MM.1S (cell line): ENCODE data around the gene IL11RA.

Experiments
- DNase-seq: peaks from one replicate; pipeline ENCODE4 v3.0.0-alpha.2; 2015
- H2AFZ ChIP-seq: fragments of 300-600 bp; sonication (generic); 2 replicates; pipeline ENCODE4 v1.6.0; 2016; ENCODE audit warnings: antibody characterized with exemption, low read length
- H3F3A ChIP-seq: fragments of 300-600 bp; sonication (generic); 2 replicates; pipeline ENCODE4 v1.6.1; 2016; ENCODE audit warnings: mild to moderate bottlenecking, antibody characterized with exemption, low read length, moderate library complexity, mixed read lengths; ENCODE audit not compliant: insufficient read depth
- H3K27ac ChIP-seq: fragments of 300-600 bp; sonication (generic); 2 replicates; pipeline ENCODE4 v1.5.1; 2016; ENCODE audit warnings: mild to moderate bottlenecking, low read length
- H3K27me3 ChIP-seq: fragments of 300-600 bp; sonication (generic); replicated peaks from 2 replicates; pipeline ENCODE4 v1.6.0; 2016; ENCODE audit warnings: low read length; ENCODE audit not compliant: insufficient read depth
- H3K36me3 ChIP-seq: fragments of 300-600 bp; sonication (generic); replicated peaks from 2 replicates; pipeline ENCODE4 v1.6.1; 2016; ENCODE audit warnings: mild to moderate bottlenecking, low read length, mixed read lengths; ENCODE audit not compliant: insufficient read depth
- H3K4me1 ChIP-seq: fragments of 300-600 bp; sonication (generic); 2 replicates; pipeline ENCODE4 v1.6.1; 2016; ENCODE audit warnings: low read length, mixed read lengths
- H3K4me2 ChIP-seq: fragments of 300-600 bp; sonication (generic); 2 replicates; pipeline ENCODE4 v1.6.0; 2016; ENCODE audit warnings: low read depth, low read length
- H3K4me3 ChIP-seq: fragments of 300-600 bp; sonication (generic); 2 replicates; pipeline ENCODE4 v1.5.1; 2016; ENCODE audit warnings: low read length, mixed read lengths
- H3K79me2 ChIP-seq: fragments of 300-600 bp; sonication (generic); 2 replicates; pipeline ENCODE4 v1.6.1; 2016; ENCODE audit warnings: mixed run types, low read length, mixed read lengths
- H3K9ac ChIP-seq: fragments of 300-600 bp; sonication (generic); 2 replicates; pipeline ENCODE4 v1.6.1; 2016; ENCODE audit warnings: low read length, mixed read lengths
- H3K9me2 ChIP-seq: fragments of 300-600 bp; sonication (generic); replicated peaks from 2 replicates; pipeline ENCODE4 v1.6.1; 2016; ENCODE audit warnings: mild to moderate bottlenecking, low read length, mixed read lengths; ENCODE audit not compliant: insufficient read depth
- H3K9me3 ChIP-seq: fragments of 300-600 bp; sonication (generic); replicated peaks from 2 replicates; pipeline ENCODE4 v1.6.1; 2016; ENCODE audit warnings: mild to moderate bottlenecking, low read length, mixed read lengths; ENCODE audit not compliant: insufficient read depth
- H4K20me1 ChIP-seq: fragments of 300-600 bp; sonication (generic); 2 replicates; pipeline ENCODE4 v1.6.1; 2016; ENCODE audit warnings: mild to moderate bottlenecking, low read length, moderate library complexity, mixed read lengths; ENCODE audit not compliant: insufficient read depth
- CTCF ChIP-seq: fragments of 300-600 bp; sonication (generic); IDR thresholded peaks from 2 replicates; pipeline ENCODE4 v1.5.1; 2016; ENCODE audit warnings: antibody characterized with exemption, low read length, mixed read lengths
- EZH2 ChIP-seq: fragments of 300-600 bp; sonication (generic); optimal IDR thresholded peaks from 2 replicates; pipeline ENCODE3; 2017; ENCODE audit warnings: low read depth, mild to moderate bottlenecking, antibody characterized with exemption, low read length, mixed read lengths
- EZH2phosphoT487 ChIP-seq: fragments of 300-600 bp; sonication (generic); IDR thresholded peaks from 2 replicates; pipeline ENCODE4 v1.6.1; 2018; ENCODE audit warnings: antibody characterized with exemption, low read length

IL11RA gene

GRCh38 chr9:34690983-34691935 lies 39.3 kb downstream of the IL11RA start, which contains the start of gene CCL19:
Gene CCL19 (minus strand): TSS chr9:34691276. CDS start chr9:34691139, 137 bp downstream.
- Histone ChIP-seq H3K27ac (no peak within 1 kb of the TSS), H3K36me3 (no peaks in the 10 kb centered on the region), H3K4me3 (no peak within 1 kb of the TSS), H3K9me3 (no peaks in the 10 kb centered on the region), H3K4me1 (no peaks in the 10 kb centered on the region), H3K9ac (no peak within 1 kb of the TSS), H3K9me2 (no peaks in the 10 kb centered on the region), H3K79me2 (no peaks in the 10 kb centered on the region), H2AFZ (0 out of 2 replicates have a peak within 1 kb of the TSS, but pooled peaks have one; percentile 34), H3K4me2 (peak within 1 kb of the TSS; percentile 3; the same call in 1 of the 2 replicates), H4K20me1 (no peaks in the 10 kb centered on the region), H3F3A (no peaks in the 10 kb centered on the region), H3K27me3 (no peaks in the 10 kb centered on the region)
- DNase-seq, result no peak
- no peak for TF ChIP-seq EZH2
- TF ChIP-seq CTCF, result no peak
- TF ChIP-seq EZH2phosphoT487, result no peak

- no peaks in the 10 kb centered on the region for H3K27me3 ChIP-seq
- H3K4me2 ChIP-seq, result peak overlapping the region; percentile 3; the same call in 1 of the 2 replicates
- no peak for DNase-seq
- no peaks in the 10 kb centered on the region for H4K20me1 ChIP-seq
- no peaks in the 10 kb centered on the region for H3K9me3 ChIP-seq
- H3K4me1 ChIP-seq, result no peaks in the 10 kb centered on the region
- TF ChIP-seq CTCF, result no peak
- TF ChIP-seq EZH2, result no peak
- no peak for TF ChIP-seq EZH2phosphoT487
- H3K9ac ChIP-seq, result no peak overlapping the region
- no peaks in the 10 kb centered on the region for H3K36me3 ChIP-seq
- no peaks in the 10 kb centered on the region for H3F3A ChIP-seq
- H3K9me2 ChIP-seq, result no peaks in the 10 kb centered on the region
- H2AFZ ChIP-seq, result 0 out of 2 replicates have a peak overlapping the region, but pooled peaks have one; percentile 34
- H3K27ac ChIP-seq, result no peak overlapping the region
- no peak overlapping the region for H3K4me3 ChIP-seq
- no peaks in the 10 kb centered on the region for H3K79me2 ChIP-seq
These were observed 39.9 kb downstream of the IL11RA start for GRCh38 chr9:34691936-34692315.

DNA sequence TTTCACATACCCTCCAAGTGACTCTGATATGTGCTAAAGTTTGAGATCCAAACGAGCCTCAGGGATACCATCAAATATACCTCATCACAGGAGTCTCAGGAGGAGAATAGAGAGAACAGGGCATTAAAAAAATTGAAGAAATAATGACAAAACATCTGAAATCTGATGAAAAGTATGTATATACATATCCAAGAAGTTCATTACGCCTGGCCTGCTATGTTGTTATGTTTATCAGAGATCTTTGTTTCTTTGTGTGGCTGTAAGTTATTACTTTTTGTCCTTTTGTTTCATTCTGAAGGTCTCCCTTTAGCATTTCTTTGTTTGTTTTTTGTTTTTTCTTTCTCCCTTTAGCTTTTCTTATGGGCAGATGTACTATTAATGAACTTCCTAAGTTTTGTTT lies 41.6 kb downstream of the IL11RA start:
- H4K20me1 ChIP-seq, result no peaks in the 10 kb centered on the region
- no peaks in the 10 kb centered on the region for H3K9me2 ChIP-seq
- H3K4me1 ChIP-seq, result no peaks in the 10 kb centered on the region
- H3K36me3 ChIP-seq, result no peaks in the 10 kb centered on the region
- no peaks in the 10 kb centered on the region for H3K9me3 ChIP-seq
- H2AFZ ChIP-seq, result no peak overlapping the region
- no peak overlapping the region for H3K4me2 ChIP-seq
- no peaks in the 10 kb centered on the region for H3F3A ChIP-seq
- H3K27me3 ChIP-seq, result no peaks in the 10 kb centered on the region
- no peak for TF ChIP-seq CTCF
- TF ChIP-seq EZH2phosphoT487, result no peak
- TF ChIP-seq EZH2, result no peak
- H3K27ac ChIP-seq, result no peak overlapping the region
- no peak overlapping the region for H3K4me3 ChIP-seq
- H3K9ac ChIP-seq, result no peak overlapping the region
- H3K79me2 ChIP-seq, result no peaks in the 10 kb centered on the region
- DNase-seq, result no peak
